Stimulated activated CD8-positive, alpha-beta memory T cell treated with anti-CD3 and anti-CD28 coated beads, Interleukin-7, amount 100 ng/mL, for 4 hours (primary cell): ENCODE results near the gene DMRT1.

Experiments used
- DNase-seq, 2 donors: peaks; one replicate each; pipeline ENCODE4 v3.0.0-alpha.2; 2020; ENCODE audit warnings: low read depth in 2 of 2

The DMRT1 gene

DNA sequence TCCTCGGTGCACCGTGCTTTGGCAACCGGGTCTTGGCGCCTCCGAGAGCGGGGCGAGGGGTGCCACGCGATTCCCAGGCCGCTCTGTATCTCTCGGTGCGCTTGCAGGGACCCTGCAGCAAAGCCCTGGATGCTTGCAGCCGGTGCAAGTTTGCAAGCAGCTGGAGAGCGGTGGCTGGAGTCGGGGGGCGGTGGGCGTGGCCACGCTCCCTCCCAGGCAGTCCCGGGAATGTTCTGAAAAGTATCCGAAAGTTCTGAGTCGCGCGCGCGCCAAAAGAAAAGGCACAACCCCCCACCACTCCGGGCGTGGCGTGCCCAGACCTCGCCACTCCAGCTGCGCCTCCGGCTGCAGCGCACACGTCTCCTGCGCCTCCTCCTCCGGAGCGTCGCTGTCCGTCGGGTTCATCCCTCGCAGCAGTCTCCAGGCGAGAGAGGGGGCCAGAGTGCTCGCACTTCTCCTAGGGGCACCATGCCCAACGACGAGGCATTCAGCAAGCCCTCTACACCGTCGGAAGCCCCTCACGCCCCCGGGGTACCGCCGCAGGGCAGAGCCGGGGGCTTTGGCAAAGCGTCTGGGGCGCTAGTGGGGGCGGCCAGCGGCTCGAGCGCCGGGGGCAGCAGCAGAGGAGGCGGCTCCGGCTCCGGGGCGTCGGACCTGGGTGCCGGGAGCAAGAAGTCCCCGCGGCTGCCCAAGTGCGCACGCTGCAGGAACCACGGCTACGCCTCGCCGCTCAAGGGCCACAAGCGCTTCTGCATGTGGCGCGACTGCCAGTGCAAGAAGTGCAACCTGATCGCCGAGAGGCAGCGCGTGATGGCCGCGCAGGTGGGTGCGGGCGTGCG, at the start of gene DMRT1:
DMRT1 (plus strand) TSS at position 327 of the 839 bp plus-strand sequence; CDS start at position 469, 142 bp downstream.
- no peak for DNase-seq

DNA sequence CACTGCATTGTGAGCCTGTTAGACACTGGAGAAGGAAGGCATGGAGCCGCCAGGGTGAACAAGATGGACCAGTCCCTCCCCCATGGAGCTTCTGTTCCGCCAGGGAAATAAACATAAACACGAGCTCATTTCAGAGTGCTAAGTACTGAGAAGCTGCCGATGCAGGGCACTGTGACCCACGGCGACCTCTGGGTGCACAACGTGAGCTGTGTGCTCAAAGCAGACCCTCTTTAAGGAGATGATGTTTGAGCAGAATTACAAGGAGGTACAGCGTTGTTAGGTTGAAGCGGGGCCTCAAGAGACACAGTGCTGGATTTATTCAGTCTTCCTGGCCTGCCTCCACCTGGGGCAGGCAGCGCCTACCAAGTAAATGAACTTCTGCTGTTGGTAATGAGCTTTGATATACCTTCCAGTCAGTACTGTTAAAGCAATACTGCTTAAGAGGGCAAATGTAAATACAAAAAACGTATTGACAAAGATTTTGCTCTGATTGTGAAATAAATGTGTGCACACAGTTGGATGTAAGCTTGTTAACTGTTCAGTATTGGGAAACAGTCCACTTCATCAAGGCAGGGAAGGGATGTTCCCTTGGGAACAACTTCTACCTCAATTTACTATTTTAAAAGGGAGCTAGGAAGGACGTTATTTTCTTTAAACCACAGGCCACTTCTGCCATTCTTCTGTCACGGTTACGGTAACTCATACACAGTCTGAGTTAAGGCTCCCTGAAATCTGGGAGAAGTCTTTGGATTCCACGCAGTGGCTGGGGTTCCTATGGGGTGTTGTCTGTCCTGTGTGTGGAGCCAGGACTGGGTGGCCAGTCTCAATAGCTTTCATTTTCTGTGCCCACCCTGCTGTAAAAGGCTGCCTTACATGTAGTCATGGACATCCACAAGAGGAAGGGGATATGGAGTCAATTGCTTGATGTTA, 48.9 kb upstream of the DMRT1 start:
- DNase-seq: no peak

DNA sequence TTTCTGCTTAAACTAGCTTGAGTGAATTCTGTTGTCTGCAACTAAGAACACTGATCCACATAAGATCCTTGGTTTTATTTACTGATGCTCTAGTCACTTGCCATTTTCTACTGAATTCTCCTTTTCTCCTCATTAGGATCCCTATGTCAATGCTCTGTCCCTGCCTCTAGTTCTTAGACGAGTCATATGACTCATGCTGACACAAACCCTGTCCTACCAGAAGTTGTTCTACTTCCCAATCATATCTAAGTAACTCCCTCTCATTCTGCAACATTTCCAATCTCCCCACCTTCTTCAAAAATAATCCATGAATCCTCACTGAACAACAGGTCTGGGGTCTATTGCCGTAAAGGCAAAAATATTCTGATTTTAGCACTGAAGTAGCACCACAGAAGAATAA, 47.1 kb upstream of the DMRT1 start:
- DNase-seq: no peak

DNA sequence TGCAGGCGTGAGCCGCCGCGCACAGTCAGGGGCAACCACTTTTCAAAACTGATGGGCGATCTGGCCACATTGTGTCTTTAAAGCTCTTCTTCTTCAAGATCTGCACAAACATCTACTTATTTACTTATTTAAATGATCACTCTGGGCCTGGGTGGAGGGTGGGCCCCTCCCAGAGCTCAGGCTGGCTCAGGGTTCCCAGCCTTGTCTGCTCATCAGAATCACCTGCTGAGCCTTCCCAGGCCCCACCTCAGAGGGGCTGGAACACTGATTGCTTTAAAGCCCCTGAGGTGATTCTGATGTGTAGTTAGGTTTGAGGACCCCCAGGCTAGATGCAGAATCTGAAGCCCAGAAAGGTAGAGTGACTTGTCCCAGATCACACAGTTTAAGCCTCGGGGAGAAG, 45.6 kb upstream of the DMRT1 start:
- no peak for DNase-seq

DNA sequence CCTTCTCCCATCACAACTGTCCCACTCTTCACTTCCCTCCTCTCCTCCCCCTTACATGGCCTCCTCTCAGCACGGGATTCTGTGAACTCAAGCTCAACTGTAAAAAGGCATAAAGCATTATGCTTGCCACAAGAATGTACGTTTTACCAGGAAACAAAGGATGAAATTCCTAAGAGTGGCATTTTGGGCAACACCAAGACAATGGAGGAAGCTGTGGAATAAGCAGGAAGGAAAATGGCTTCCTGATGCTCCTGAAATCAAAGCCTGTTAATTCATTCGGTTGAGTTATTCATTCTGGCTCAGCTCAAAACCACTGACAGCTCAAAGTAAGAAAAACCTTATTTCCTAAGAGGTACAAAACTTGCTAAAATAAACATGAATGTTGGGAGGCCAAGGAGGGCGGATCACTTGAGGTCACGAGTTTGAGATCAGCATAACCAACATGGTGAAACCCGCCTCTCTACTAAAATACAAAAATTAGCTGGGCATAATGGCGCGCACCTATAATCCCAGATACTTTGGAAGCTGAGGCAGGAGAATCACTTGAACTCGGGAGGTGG, 40.8 kb upstream of the DMRT1 start:
- DNase-seq: no peak

DNA sequence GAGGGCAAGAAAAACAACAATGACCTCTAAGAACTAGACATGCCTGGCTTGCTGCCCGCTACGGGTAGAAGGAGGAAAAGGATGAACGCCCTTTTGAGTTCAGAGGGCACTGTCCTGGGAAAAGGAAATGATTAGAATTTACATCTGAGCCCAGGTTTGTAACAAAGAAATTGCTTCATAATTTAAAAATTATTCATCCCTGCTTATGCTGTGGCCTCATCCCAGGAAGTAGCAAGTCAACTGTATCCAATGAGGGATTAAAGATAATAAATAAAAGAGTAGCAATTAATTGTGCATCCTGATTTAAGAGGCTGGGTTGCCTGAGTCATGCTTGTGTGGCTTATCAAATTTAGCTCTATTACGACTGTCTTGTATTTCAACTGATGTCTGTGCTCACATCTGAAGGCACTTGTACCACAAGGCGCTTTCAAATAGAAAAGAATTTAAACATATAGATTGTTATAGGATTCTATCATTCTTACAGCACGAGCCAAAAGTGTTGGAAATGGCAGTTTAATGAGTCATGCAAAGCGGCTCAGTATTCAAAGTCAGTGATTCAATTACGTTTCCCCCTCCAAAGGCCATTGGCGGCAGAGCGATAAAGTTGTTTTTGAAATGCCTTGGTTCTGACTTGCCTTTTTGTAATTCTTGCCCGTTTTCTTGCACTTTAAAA, 40.0 kb upstream of the DMRT1 start:
- no peak for DNase-seq

DNA sequence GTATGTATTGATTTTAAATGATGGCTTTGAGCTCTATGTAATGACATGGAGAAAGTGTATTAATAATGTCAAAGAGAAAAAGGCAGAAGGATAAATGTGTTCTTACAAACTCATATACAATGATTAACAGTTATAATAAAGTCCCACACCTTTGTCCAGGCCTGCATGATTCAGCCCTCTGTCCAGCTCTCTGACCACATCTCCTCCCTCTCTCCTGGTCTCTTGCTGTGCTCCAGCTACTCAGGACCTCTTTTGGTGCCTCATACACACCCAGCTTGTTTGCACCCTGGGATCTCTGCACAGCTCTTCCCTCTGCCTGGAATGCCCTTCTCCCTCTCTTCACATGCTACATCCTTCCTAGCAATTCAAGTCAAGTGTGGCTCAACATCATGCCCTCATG, 37.5 kb upstream of the DMRT1 start:
- no peak for DNase-seq

DNA sequence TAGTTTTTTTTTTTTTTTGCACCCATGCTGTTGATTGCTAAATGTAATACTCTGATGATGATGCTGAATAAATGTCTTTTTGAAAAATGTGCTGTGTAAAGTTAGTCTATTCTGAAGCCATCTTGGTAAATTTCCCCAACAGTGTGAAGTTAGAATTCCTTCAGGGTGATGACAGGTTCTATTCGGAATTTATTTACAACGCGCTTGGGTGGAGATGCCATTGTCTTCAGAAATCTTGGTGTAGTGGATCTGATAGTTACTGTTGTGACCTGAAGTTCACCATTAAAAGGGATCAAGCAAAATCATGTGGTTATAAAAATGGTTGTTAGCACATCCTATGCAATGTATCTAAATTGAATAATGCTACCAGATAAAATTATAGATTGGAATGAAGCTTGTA, 36.3 kb upstream of the DMRT1 start:
- DNase-seq: no peak

DNA sequence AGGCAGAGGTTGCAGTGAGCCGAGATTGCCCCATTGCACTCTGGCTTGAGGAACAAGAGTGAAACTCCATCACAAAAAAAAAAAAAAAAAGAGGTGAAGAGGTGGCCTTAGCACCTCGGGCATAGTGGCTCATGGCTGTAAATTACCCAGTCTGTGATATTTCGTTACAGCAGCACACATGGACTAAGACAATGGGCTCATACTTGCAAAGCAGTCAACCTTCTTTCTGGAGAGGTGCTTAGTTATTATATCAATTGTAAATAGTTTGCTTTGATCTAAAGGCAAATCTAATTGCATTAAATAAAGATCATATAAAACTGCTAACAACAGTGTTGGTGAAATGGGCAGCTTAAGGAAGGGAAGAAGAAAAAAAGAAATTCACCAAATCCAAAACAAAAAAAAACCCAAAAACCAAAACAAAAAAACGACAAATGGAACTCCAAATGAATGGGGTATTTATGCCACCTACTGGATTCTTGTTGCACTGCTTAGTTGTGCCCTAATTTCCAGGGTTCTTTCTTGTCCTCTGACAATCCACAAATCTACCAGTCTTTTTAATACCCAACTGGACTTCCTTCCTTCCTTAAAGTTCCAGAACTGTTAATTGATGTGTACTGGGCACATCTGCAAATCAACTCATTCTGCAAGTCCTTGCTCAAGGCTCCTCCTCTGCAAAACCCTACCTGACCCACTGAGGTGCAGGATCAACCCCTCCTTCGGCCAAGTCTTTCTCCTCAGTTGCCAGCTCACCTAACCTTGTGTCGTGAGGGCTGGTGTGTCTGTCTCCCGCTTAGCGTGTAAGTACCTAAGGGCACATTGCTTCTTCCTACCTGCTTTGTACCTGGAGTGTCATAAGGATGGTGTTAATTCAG, 35.0 kb upstream of the DMRT1 start:
- no peak for DNase-seq

DNA sequence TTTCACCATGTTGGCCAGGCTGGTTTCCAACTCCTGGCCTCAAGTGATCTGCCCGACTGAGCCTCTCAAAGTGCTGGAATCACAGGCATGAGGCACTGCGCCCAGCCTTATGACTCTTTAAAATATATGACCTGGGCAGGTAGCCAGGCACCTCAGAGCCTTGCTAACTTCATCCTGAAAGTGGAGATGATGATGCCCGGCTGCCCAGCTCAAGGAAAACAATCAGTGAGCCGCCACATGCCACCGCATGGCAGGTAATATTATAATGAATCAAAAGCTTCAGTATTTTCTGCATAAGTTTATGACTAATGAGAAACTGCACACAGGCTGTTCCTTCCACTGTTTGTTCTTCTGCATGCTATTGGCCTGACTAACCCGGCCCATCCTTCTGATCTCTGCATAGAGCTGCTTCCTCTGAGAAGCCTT, 30.4 kb upstream of the DMRT1 start:
- DNase-seq: no peak

DNA sequence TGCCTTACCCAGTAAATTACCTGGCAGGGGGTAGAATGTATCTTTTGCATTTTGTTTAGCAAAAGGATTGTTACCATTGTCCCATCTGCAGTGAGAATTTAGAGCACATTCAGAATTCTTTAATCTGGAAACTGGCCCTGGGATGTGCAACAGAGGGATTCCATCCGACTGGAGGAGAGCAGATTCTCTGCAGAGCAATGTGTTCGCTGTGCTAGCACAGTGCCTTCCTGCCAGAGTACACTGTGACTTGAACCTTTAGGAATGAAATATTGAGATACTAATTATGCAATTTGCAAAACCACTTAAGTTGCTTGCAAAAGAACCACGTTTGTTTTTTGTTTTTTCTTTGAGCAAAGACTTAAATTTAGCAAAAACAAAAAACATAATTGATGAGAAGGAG, 22.5 kb upstream of the DMRT1 start:
- DNase-seq: no peak

DNA sequence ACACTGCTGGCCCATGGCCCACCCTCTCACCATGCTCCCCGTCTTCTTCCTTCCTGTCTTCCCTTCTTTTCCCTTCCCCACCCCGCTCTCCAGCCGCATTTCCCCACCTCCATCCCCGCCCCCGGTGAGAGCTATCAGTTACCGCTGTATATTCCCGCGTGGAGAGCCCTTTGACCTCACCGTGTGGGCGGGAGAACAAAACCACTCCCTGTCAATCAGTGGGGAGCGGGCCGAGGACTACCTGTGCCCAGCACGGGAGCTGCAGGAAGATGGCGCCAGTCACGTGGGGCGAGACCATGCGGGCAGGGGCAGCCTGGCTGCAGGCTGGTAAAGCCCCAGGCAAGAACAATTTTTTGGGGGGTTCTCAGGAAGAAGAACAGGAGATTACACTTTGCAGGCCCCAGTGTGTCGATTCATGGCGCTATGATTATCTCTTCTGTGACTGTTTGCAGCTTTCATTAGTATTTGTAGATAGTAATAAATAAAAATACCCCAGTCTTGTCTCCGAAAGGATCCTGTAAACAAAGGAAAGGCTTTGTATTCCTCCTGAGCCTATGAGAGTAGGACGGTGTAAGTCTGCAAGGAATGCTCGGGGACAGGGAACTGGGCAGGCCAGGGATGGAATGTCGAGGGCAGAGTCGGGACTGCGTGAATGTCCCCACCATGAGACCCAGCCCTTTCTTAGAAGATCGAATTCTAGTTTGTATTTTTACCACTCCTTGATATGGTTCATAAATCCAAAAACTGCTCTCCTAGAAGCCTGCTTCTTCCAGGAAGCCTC, 14.8 kb upstream of the DMRT1 start:
- DNase-seq: no peak

DNA sequence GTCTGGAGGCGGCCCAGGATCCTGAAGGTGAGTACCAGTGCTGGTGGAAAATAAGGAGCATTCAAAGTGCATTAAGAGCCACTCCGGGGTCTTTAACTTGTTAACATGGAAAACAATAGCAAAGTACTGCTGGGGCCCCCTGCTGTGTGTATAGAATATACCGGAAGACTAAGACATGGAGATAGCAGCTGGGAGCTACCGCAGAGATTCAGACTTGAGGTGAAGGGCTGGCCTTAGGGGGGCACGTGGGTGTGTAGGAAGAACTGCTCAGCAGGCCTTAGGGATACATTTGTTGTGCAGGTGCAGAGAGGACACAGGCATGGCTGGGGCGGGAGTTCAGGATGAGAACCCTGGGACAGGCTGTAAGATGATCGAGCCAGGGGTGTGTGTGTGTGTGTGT, 1.2 kb upstream of the DMRT1 start:
- no peak for DNase-seq

DNA sequence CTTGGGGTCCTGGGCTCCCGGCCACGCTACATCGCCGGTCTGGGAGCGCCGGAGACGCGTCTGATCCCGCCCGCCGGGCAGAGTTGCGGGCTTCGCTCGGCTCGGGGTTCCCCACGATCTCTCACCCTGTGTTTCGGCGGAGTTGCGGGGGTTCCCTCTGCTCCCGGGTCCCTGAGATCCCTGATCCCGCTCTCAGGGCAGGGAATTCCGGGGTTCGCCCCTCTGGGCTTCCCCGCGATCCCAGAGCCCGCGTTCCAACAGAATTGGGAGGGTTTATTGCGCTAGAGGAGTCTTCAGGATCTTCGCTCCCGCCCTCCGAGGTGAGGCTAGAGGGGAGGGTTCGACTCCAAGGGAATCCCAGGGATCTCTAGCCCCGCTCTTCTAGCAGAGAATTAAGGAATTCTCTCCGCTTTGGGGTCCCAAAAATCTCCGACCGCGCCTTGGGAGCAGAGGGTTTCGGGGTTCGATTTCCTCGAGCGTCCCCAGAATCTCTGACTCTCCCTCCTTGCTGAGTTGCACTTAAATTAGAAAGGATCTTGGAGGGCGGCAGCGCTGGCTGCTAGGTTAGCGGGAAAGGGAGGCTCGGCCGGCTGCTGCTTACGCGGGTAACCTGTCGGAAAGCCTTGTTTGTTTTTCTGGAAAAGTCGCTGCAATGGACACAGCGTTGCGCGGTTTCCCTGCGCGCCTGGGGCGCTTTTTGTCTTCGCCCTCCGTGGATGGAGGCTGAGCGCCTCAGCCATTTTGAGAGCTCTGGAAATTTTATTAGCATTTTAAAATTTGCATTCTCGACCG, 1.3 kb downstream of the DMRT1 start:
- DNase-seq: no peak

DNA sequence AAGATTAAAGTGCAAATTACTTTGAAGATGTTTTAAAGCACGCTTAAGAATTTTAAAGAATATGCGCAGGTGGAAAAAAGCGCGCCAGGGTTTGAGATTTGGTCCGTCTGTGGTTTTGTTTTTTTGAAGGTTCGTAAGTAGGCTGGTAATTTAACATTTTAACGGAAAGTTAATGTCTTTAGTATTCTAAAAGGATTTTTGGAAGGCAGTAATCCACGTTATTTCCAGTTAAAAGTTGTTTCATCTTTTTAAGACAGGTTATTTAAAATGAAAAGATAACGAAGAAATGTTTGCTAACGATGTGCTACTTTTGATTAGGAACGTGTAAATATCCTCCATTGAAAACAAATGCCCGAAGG, 1.9 kb downstream of the DMRT1 start:
- DNase-seq: no peak

DNA sequence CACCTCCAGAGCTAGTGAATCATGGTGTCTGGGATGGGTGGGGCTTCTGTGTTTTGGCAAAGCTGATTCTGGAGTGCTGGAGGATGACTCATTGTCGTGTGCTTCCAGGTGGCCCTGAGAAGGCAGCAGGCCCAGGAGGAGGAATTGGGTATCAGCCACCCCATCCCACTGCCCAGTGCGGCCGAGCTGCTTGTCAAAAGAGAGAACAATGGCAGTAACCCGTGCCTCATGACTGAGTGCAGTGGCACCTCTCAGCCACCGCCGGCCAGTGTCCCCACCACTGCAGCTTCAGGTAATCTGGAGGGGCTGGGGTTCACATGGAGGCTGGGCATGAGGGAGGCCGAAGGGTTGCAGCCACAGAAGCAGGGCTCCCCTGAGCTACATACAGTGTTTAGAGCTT, 5.4 kb downstream of the DMRT1 start:
- no peak for DNase-seq

DNA sequence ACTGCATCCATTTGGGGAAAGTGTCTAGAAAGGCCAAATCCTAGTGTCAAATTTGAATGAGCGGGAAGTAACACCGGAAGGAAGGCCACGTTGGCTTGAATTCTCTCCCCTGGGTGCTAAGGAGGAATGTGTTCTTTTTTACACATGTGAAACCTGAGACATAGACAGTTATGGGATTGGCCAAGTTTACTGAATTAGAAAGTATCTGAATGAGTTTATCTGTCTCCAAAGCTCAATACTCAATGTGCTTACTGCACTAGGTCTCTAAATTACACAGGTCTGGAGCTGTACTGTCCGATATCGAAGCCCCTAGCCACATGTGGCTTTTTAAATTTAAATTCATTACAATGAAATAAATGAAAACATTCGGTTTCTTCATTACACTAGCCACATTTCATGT, 6.0 kb downstream of the DMRT1 start:
- no peak for DNase-seq

DNA sequence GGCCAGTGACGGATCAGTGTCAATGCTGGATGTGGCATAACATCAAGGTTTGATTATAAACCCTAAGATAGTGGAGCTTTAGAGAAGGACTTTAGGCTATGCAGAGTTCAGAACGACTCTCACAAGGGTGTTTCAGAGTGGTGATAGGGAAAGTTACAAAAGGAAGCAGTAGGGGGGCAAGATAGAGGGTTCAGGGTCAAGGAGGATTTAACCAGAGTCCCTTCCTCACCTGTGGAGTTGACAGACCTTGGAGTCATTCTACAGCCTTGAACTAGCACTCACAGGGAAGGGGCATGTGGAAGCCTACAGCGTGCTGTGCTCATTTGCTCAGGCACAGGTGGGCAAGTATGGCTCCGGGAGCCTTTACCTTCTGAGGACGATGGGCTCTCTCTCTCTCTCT, 7.9 kb downstream of the DMRT1 start:
- DNase-seq: no peak

DNA sequence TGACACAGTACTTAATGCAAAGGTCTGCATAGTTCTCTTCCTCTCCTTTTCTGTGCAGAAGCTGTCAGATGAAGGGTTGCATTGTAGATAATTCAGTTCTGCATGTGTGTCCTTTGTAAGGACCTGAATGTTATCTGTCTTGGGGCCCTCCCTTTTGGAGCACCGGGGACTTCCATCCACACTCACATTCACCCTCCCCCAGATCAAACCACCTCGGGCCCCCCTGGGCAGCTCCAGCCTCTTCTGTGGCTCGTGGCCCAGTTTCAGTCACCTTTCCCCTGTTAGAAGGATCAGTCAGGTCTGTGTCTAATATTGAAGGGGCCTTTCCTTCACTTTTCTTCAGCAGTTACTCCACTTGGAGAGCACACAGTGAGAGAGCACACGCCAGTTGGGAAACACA, 11.0 kb downstream of the DMRT1 start:
- no peak for DNase-seq
